HFFc6 (cell line): ENCODE measurements around the gene DCLK2. TPM values are rescaled to one million over a fixed set of nuclear protein-coding genes. Genes with fewer than 3 reads are reported as not detected.

Experiments
- DNase-seq: peaks from one replicate; pipeline ENCODE4 v3.0.0-alpha.2; 2018
- H3K27ac Mint-ChIP-seq: 2 replicates; pipeline ENCODE4 v1.8.0; 2020; ENCODE audit warnings: mild to moderate bottlenecking, mixed read lengths
- H3K27me3 Mint-ChIP-seq: 2 replicates; pipeline ENCODE4 v1.8.0; 2021; ENCODE audit warnings: mild to moderate bottlenecking, moderate library complexity, mixed read lengths; ENCODE audit not compliant: insufficient read depth
- H3K36me3 Mint-ChIP-seq: 2 replicates; pipeline ENCODE4 v1.8.0; 2021; ENCODE audit warnings: low read depth, mixed read lengths
- H3K4me1 Mint-ChIP-seq: 2 replicates; pipeline ENCODE4 v1.8.0; 2020; ENCODE audit warnings: low read depth, mixed read lengths
- H3K4me3 Mint-ChIP-seq: 2 replicates; pipeline ENCODE4 v1.8.0; 2020; ENCODE audit warnings: mild to moderate bottlenecking, moderate library complexity, mixed read lengths
- H3K9me3 Mint-ChIP-seq: 2 replicates; pipeline ENCODE4 v1.8.0; 2020; ENCODE audit warnings: mild to moderate bottlenecking, mixed read lengths
- total RNA-seq, 6 experiments: library from RNA; stranded (reverse); fragmentation: NEBNext Ultra II Directional; extraction: Animal tissue kit (Norgen Biotek cat#: 25700); gene quantifications; 2 replicates in 1 of 6; 3 replicates in 5 of 6; pipeline ENCODE4 v1.2.3, GENCODE V29; 2021
- TF ChIP-seq, protein P1 (sequence below): fragments of 200-600 bp; sonication (generic); IDR thresholded peaks from 2 replicates; pipeline ENCODE4 v1.5.0; 2021; ENCODE audit warnings: antibody characterized with exemption, mild to moderate bottlenecking

DCLK2 gene
- total RNA-seq, 6 experiments from 2014 or later, result 36.7 to 53.7 (median 38.4) TPM

DNA sequence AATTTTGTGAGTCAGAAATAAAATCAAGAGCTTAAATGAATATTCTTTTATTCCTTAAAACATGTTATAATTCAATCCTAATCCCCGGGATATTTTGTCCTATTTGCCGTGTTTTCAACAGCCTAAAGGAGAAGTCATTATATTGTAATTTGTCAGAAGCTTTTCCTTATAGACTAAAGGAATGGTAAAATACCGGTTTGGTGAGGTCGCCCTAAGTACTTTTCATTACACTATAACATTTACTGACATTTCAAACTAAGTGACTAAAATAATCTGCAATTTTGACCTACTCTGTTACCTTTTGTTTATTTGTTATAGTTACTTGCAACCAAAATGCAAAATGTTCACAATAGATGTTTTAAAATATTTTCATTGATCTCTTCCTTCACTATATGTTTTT is 8.8 kb downstream of the DCLK2 start:
- Mint-ChIP-seq H3K4me3 (no peak overlapping the region; the same call in 1 of the 2 replicates), H3K27me3 (no peaks in the 10 kb centered on the region; the same call in 1 of the 2 replicates), H3K27ac (peak overlapping the region; percentile 57; the same call in 1 of the 2 replicates), H3K4me1 (peaks cover 91% of the 10 kb centered on the region), H3K9me3 (peaks cover 3% of the 10 kb centered on the region; the same call in 1 of the 2 replicates), H3K36me3 (peaks cover 89% of the 10 kb centered on the region)
- TF ChIP-seq, protein P1, sequence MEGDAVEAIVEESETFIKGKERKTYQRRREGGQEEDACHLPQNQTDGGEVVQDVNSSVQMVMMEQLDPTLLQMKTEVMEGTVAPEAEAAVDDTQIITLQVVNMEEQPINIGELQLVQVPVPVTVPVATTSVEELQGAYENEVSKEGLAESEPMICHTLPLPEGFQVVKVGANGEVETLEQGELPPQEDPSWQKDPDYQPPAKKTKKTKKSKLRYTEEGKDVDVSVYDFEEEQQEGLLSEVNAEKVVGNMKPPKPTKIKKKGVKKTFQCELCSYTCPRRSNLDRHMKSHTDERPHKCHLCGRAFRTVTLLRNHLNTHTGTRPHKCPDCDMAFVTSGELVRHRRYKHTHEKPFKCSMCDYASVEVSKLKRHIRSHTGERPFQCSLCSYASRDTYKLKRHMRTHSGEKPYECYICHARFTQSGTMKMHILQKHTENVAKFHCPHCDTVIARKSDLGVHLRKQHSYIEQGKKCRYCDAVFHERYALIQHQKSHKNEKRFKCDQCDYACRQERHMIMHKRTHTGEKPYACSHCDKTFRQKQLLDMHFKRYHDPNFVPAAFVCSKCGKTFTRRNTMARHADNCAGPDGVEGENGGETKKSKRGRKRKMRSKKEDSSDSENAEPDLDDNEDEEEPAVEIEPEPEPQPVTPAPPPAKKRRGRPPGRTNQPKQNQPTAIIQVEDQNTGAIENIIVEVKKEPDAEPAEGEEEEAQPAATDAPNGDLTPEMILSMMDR, result no peak
- no peak for DNase-seq

DNA sequence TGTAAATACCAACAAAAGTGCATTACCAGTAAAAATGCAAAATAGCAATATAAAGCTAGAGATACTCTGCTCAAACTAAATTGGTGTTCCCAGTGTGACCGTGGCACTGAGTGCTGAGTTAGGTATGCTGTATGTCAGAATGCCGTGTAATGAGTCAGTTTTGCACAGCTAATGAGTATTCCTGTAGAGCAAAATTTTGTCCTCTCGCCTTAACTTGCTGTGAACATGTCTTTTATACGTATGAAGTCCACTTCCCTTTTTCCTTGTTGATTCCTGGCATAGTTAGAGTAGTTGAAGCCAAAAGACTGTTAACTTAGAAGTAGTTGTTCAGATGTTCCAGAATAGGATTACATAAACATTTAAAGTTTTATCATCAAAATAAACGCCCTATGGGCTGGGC is 11.5 kb downstream of the DCLK2 start:
- DNase-seq, result no peak
- TF ChIP-seq, protein P1, result no peak
- H3K36me3 Mint-ChIP-seq, result peaks cover 77% of the 10 kb centered on the region
- peaks cover 83% of the 10 kb centered on the region for H3K4me1 Mint-ChIP-seq
- no peaks in the 10 kb centered on the region for H3K9me3 Mint-ChIP-seq
- no peak overlapping the region for H3K27ac Mint-ChIP-seq
- H3K27me3 Mint-ChIP-seq, result no peaks in the 10 kb centered on the region; the same call in 1 of the 2 replicates
- H3K4me3 Mint-ChIP-seq, result no peak overlapping the region

DNA sequence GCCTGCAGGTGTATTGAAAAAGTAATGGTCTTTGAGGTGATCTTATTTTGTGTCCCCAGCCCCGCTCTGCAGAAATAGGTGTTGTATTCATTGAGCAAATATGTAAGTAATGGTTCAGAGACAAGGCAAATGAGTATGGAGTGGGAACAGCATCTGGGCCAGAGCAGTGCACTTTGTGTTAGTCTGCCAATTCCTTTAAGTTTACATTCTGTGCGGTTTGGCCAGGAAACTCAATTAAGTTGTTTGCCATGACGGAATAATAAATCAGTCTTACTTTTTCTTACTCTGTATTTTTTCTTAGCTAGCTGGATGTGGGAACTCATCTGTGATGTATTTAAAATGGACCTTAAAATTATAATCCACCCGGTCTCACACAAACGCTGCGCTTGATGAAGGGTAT is 12.6 kb downstream of the DCLK2 start:
- Mint-ChIP-seq H3K9me3 (no peaks in the 10 kb centered on the region), H3K36me3 (peaks cover 67% of the 10 kb centered on the region), H3K27ac (peak overlapping the region; percentile 12; the same call in 1 of the 2 replicates), H3K4me3 (no peak overlapping the region), H3K27me3 (no peaks in the 10 kb centered on the region; the same call in 1 of the 2 replicates), H3K4me1 (peaks cover 75% of the 10 kb centered on the region)
- TF ChIP-seq, protein P1, result no peak
- DNase-seq, result no peak

DNA sequence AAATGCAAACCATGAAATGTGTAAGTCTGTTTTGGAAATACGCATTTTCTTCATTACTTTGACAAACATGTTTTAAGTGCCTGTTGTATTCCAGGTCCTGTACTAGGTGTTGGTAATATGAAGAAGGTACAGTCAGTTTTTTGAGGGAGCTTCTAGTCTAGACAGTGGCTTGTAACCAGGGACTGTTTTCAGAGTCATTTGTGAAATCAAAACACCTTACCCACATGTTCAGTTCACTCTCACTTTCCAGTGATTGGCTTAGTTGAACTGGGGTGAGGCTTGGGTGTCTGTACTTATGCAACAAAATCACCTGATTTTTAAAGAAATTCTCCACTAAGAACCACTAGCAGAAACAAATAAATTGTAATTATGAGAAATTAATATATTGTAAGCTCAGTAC is 16.4 kb downstream of the DCLK2 start:
- H3K4me1 Mint-ChIP-seq, result peaks cover 48% of the 10 kb centered on the region
- no peak for DNase-seq
- H3K27ac Mint-ChIP-seq, result no peak overlapping the region
- TF ChIP-seq, protein P1, result no peak
- H3K4me3 Mint-ChIP-seq, result no peak overlapping the region
- peaks cover 46% of the 10 kb centered on the region for H3K36me3 Mint-ChIP-seq
- no peaks in the 10 kb centered on the region; the same call in 1 of the 2 replicates for H3K27me3 Mint-ChIP-seq
- no peaks in the 10 kb centered on the region for H3K9me3 Mint-ChIP-seq

DNA sequence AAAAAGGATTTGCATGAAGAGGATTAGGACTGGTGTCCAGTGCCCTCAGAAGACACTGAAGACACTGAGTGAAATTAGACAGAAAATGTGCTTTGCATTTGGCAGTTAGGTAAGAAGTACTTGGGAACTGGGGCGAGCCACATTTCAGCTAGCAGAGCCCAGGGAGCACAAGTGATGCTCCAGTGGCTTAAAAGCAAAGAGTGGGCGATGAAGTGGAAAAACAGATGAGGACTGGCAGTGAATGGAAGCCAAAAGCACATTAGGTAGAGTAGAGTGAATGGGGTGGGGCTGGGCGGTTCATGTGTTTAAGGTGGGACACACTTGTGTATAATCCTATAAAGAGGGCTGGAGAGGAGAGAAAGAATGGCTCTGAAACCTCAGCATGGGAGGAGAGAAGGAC is 18.4 kb downstream of the DCLK2 start:
- no peak for DNase-seq
- Mint-ChIP-seq H3K4me1 (peaks cover 34% of the 10 kb centered on the region), H3K9me3 (no peaks in the 10 kb centered on the region), H3K4me3 (no peak overlapping the region), H3K27me3 (peaks cover 2% of the 10 kb centered on the region; the same call in 1 of the 2 replicates), H3K36me3 (peaks cover 32% of the 10 kb centered on the region), H3K27ac (no peak overlapping the region)
- TF ChIP-seq, protein P1, result no peak
